Measurements from ENCODE around the gene FILIP1. TPM values are rescaled to one million over a fixed set of nuclear protein-coding genes. Genes with fewer than 3 reads are reported as not detected.

FILIP1 gene
- total and polyA plus RNA-seq, 4 experiments from 2014 or later = not detected

GRCh38 chr6:75333676-75334200 lies 159.9 kb downstream of the FILIP1 start:
- no peak overlapping the region for H3K4me3 ChIP-seq (ENCODE audit: low read length in 2 of 2)
- DNase-seq = no peak
- ChIA-PET CTCF (ENCODE audit: partially characterized antibody) (interaction anchor here (1.2 to 1.4 kb wide), 2 partner anchors 20 to 229 kb away, joined by 3 to 4 read pairs; no protein-coding TSS in a partner anchor), POLR2A (ENCODE audit: partially characterized antibody) (no interaction called here)
- peaks cover 0 to 2% (median 0%) of the 10 kb centered on the region in 8 donors for H3K9me3 Mint-ChIP-seq
- H3K36me3 ChIP-seq (ENCODE audit: insufficient read depth, low read length) = no peaks in the 10 kb centered on the region
- no peaks in the 10 kb centered on the region for H3K4me1 ChIP-seq (ENCODE audit: insufficient read depth, low read length)
- no peak overlapping the region for H3K4me3 Mint-ChIP-seq
- no peaks in the 10 kb centered on the region for H3K4me1 Mint-ChIP-seq
- H3K27me3 Mint-ChIP-seq = peaks cover 8 to 9% of the 10 kb centered on the region in 2 donors
- H3K27me3 ChIP-seq (ENCODE audit: insufficient read depth, low read length) = no peaks in the 10 kb centered on the region
- intact Hi-C loops (cut with micrococcal nuclease) = no loop called here
- no peaks in the 10 kb centered on the region for H3K9me3 ChIP-seq (ENCODE audit: control insufficient read depth in 1 of 2, low read length in 2 of 2)
- no peak overlapping the region for H3K27ac Mint-ChIP-seq
- H3K27ac ChIP-seq (ENCODE audit: low read depth, low read length) = no peak overlapping the region
- H3K36me3 Mint-ChIP-seq = no peaks in the 10 kb centered on the region

- H3K36me3 ChIP-seq (ENCODE audit: insufficient read depth, low read length) = no peaks in the 10 kb centered on the region
- Mint-ChIP-seq H3K9me3 (peaks cover 0 to 2% (median 0%) of the 10 kb centered on the region in 8 donors), H3K4me3 (no peak overlapping the region), H3K4me1 (no peaks in the 10 kb centered on the region), H3K27ac (no peak overlapping the region), H3K27me3 (peaks cover 6 to 7% of the 10 kb centered on the region in 2 donors), H3K36me3 (no peaks in the 10 kb centered on the region)
- no peaks in the 10 kb centered on the region for H3K4me1 ChIP-seq (ENCODE audit: insufficient read depth, low read length)
- ChIA-PET POLR2A (ENCODE audit: partially characterized antibody) (no interaction called here), CTCF (ENCODE audit: partially characterized antibody) (no interaction called here)
- DNase-seq = no peak
- intact Hi-C loops (cut with micrococcal nuclease) = no loop called here
- no peaks in the 10 kb centered on the region for H3K9me3 ChIP-seq (ENCODE audit: control insufficient read depth in 1 of 2, low read length in 2 of 2)
- no peak overlapping the region for H3K27ac ChIP-seq (ENCODE audit: low read depth, low read length)
- H3K4me3 ChIP-seq (ENCODE audit: low read length in 2 of 2) = no peak overlapping the region
- H3K27me3 ChIP-seq (ENCODE audit: insufficient read depth, low read length) = no peaks in the 10 kb centered on the region
These were observed 162.4 kb downstream of the FILIP1 start for GRCh38 chr6:75331151-75331550.

GRCh38 chr6:75329703-75330102 lies 163.9 kb downstream of the FILIP1 start:
- H3K36me3 ChIP-seq (ENCODE audit: insufficient read depth, low read length) = no peaks in the 10 kb centered on the region
- no peaks in the 10 kb centered on the region for H3K4me1 ChIP-seq (ENCODE audit: insufficient read depth, low read length)
- Mint-ChIP-seq H3K4me3 (no peak overlapping the region), H3K27me3 (peaks cover 11% of the 10 kb centered on the region in 2 donors), H3K4me1 (no peaks in the 10 kb centered on the region), H3K27ac (no peak overlapping the region), H3K9me3 (peaks cover 0 to 2% (median 0%) of the 10 kb centered on the region in 8 donors), H3K36me3 (no peaks in the 10 kb centered on the region)
- H3K27me3 ChIP-seq (ENCODE audit: insufficient read depth, low read length) = no peaks in the 10 kb centered on the region
- CTCF ChIA-PET (ENCODE audit: partially characterized antibody) = no interaction called here
- POLR2A ChIA-PET (ENCODE audit: partially characterized antibody) = no interaction called here
- H3K9me3 ChIP-seq (ENCODE audit: control insufficient read depth in 1 of 2, low read length in 2 of 2) = no peaks in the 10 kb centered on the region
- no peak overlapping the region for H3K27ac ChIP-seq (ENCODE audit: low read depth, low read length)
- no peak for DNase-seq
- intact Hi-C loops (cut with micrococcal nuclease) = no loop called here
- H3K4me3 ChIP-seq (ENCODE audit: low read length in 2 of 2) = no peak overlapping the region

GRCh38 chr6:75327807-75328206 lies 165.8 kb downstream of the FILIP1 start:
- H3K9me3 Mint-ChIP-seq = peaks cover 0 to 2% (median 0%) of the 10 kb centered on the region in 8 donors

GRCh38 chr6:75326557-75327258 lies 166.9 kb downstream of the FILIP1 start:
- H3K9me3 Mint-ChIP-seq = peaks cover 0 to 2% (median 0%) of the 10 kb centered on the region in 8 donors
- CTCF ChIA-PET (ENCODE audit: partially characterized antibody) = no interaction called here
- H3K36me3 Mint-ChIP-seq = no peaks in the 10 kb centered on the region
- H3K27ac Mint-ChIP-seq = no peak overlapping the region
- H3K27ac ChIP-seq (ENCODE audit: low read depth, low read length) = no peak overlapping the region
- H3K4me1 Mint-ChIP-seq = no peaks in the 10 kb centered on the region
- intact Hi-C loops (cut with micrococcal nuclease) = no loop called here
- no peaks in the 10 kb centered on the region for H3K4me1 ChIP-seq (ENCODE audit: insufficient read depth, low read length)
- DNase-seq = no peak
- no peaks in the 10 kb centered on the region for H3K27me3 ChIP-seq (ENCODE audit: insufficient read depth, low read length)
- H3K27me3 Mint-ChIP-seq = peaks cover 11 to 17% of the 10 kb centered on the region in 2 donors
- H3K4me3 Mint-ChIP-seq = no peak overlapping the region
- H3K4me3 ChIP-seq (ENCODE audit: low read length in 2 of 2) = no peak overlapping the region
- no peaks in the 10 kb centered on the region for H3K9me3 ChIP-seq (ENCODE audit: control insufficient read depth in 1 of 2, low read length in 2 of 2)
- POLR2A ChIA-PET (ENCODE audit: partially characterized antibody) = no interaction called here
- no peaks in the 10 kb centered on the region for H3K36me3 ChIP-seq (ENCODE audit: insufficient read depth, low read length)

More at GRCh38 chr6:75327807-75328206, 165.8 kb downstream of the FILIP1 start:
- Mint-ChIP-seq H3K4me3 (no peak overlapping the region), H3K4me1 (no peaks in the 10 kb centered on the region), H3K27ac (no peak overlapping the region), H3K36me3 (no peaks in the 10 kb centered on the region), H3K27me3 (peaks cover 11 to 17% of the 10 kb centered on the region in 2 donors)
- no peaks in the 10 kb centered on the region for H3K36me3 ChIP-seq (ENCODE audit: insufficient read depth, low read length)
- H3K4me3 ChIP-seq (ENCODE audit: low read length in 2 of 2) = no peak overlapping the region
- no peak for DNase-seq
- no peak overlapping the region for H3K27ac ChIP-seq (ENCODE audit: low read depth, low read length)
- POLR2A ChIA-PET (ENCODE audit: partially characterized antibody) = no interaction called here
- no peaks in the 10 kb centered on the region for H3K27me3 ChIP-seq (ENCODE audit: insufficient read depth, low read length)
- no peaks in the 10 kb centered on the region for H3K4me1 ChIP-seq (ENCODE audit: insufficient read depth, low read length)
- CTCF ChIA-PET (ENCODE audit: partially characterized antibody) = no interaction called here
- H3K9me3 ChIP-seq (ENCODE audit: control insufficient read depth in 1 of 2, low read length in 2 of 2) = no peaks in the 10 kb centered on the region
- intact Hi-C loops (cut with micrococcal nuclease) = no loop called here

- Histone ChIP-seq H3K36me3 (ENCODE audit: insufficient read depth, low read length) (no peaks in the 10 kb centered on the region), H3K27me3 (ENCODE audit: insufficient read depth, low read length) (no peaks in the 10 kb centered on the region), H3K4me1 (ENCODE audit: insufficient read depth, low read length) (no peaks in the 10 kb centered on the region), H3K4me3 (ENCODE audit: low read length in 2 of 2) (no peak overlapping the region), H3K9me3 (ENCODE audit: control insufficient read depth in 1 of 2, low read length in 2 of 2) (no peaks in the 10 kb centered on the region), H3K27ac (ENCODE audit: low read depth, low read length) (no peak overlapping the region)
- ChIA-PET CTCF (ENCODE audit: partially characterized antibody) (no interaction called here), POLR2A (ENCODE audit: partially characterized antibody) (no interaction called here)
- H3K27me3 Mint-ChIP-seq = peaks cover 15 to 32% of the 10 kb centered on the region in 2 donors
- no peak overlapping the region for H3K27ac Mint-ChIP-seq
- no peaks in the 10 kb centered on the region for H3K9me3 Mint-ChIP-seq
- DNase-seq = no peak
- intact Hi-C loops (cut with micrococcal nuclease) = no loop called here
- no peak overlapping the region for H3K4me3 Mint-ChIP-seq
- H3K36me3 Mint-ChIP-seq = no peaks in the 10 kb centered on the region
- H3K4me1 Mint-ChIP-seq = no peaks in the 10 kb centered on the region
These were observed 174.7 kb downstream of the FILIP1 start for GRCh38 chr6:75318900-75319299.

GRCh38 chr6:75317503-75318206 lies 175.9 kb downstream of the FILIP1 start:
- H3K36me3 Mint-ChIP-seq = no peaks in the 10 kb centered on the region
- no peak overlapping the region for H3K27ac ChIP-seq (ENCODE audit: low read depth, low read length)
- H3K4me1 Mint-ChIP-seq = no peaks in the 10 kb centered on the region
- H3K9me3 ChIP-seq (ENCODE audit: control insufficient read depth in 1 of 2, low read length in 2 of 2) = no peaks in the 10 kb centered on the region
- H3K27ac Mint-ChIP-seq = no peak overlapping the region
- ChIA-PET CTCF (ENCODE audit: partially characterized antibody) (interaction anchor here (1.0 kb wide), 1 partner anchor 20 kb away, joined by 3 read pairs; no protein-coding TSS in a partner anchor), POLR2A (ENCODE audit: partially characterized antibody) (no interaction called here)
- peaks cover 21 to 32% of the 10 kb centered on the region in 2 donors for H3K27me3 Mint-ChIP-seq
- peaks cover 0 to 2% (median 0%) of the 10 kb centered on the region in 8 donors for H3K9me3 Mint-ChIP-seq
- H3K36me3 ChIP-seq (ENCODE audit: insufficient read depth, low read length) = no peaks in the 10 kb centered on the region
- no peaks in the 10 kb centered on the region for H3K4me1 ChIP-seq (ENCODE audit: insufficient read depth, low read length)
- H3K4me3 Mint-ChIP-seq = no peak overlapping the region
- no peak overlapping the region for H3K4me3 ChIP-seq (ENCODE audit: low read length in 2 of 2)
- no peak for DNase-seq
- H3K27me3 ChIP-seq (ENCODE audit: insufficient read depth, low read length) = no peaks in the 10 kb centered on the region
- intact Hi-C loops (cut with micrococcal nuclease) = no loop called here
